ENCODE data around the gene NEO1.

GRCh38 chr15:73033611-73034010 is 18.7 kb upstream of the NEO1 start:
- TF ChIP-seq POLR2AphosphoS5 (IDR thresholded peaks at IDR 0.05; ENCODE audit: low read depth, low read length) (no peak), USF2 (IDR thresholded peaks at IDR 0.05; ENCODE audit: borderline replicate concordance, low read depth, low read length) (no peak), RAD21 (IDR thresholded peaks at IDR 0.05; ENCODE audit: low read length) (no peak)
- TF ChIP-seq, protein P1, sequence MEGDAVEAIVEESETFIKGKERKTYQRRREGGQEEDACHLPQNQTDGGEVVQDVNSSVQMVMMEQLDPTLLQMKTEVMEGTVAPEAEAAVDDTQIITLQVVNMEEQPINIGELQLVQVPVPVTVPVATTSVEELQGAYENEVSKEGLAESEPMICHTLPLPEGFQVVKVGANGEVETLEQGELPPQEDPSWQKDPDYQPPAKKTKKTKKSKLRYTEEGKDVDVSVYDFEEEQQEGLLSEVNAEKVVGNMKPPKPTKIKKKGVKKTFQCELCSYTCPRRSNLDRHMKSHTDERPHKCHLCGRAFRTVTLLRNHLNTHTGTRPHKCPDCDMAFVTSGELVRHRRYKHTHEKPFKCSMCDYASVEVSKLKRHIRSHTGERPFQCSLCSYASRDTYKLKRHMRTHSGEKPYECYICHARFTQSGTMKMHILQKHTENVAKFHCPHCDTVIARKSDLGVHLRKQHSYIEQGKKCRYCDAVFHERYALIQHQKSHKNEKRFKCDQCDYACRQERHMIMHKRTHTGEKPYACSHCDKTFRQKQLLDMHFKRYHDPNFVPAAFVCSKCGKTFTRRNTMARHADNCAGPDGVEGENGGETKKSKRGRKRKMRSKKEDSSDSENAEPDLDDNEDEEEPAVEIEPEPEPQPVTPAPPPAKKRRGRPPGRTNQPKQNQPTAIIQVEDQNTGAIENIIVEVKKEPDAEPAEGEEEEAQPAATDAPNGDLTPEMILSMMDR (IDR thresholded peaks at IDR 0.05): no peak
